ENCODE data around the gene ATG101. TPM values are rescaled to one million over a fixed set of nuclear protein-coding genes. Genes with fewer than 3 reads are reported as not detected.

Gene ATG101
- total RNA-seq, 4 donors from 2014 or later: 23.3 to 49.4 (median 37.3) TPM

GRCh38 chr12:52033446-52034140, 36.2 kb upstream of the ATG101 start:
- DNase-seq (no peak), ATAC-seq (peak in 1 of 2 donors; percentile 4)
- in situ Hi-C loops (cut with MboI; ENCODE audit: low sequenced_read_pairs in 4 of 4): no loop called here
- Histone ChIP-seq H3K27ac (peak overlapping the region; percentile 91 to 95 (median 92)), H3K27me3 (no peaks in the 10 kb centered on the region), H3K36me3 (no peaks in the 10 kb centered on the region), H3K9me3 (no peaks in the 10 kb centered on the region), H3K4me1 (peaks cover 48 to 69% of the 10 kb centered on the region in 2 donors), H3K4me3 (peak overlapping the region; percentile 36 to 53 (median 42))
- intact Hi-C loops (cut with DNase I; ENCODE audit: low total_unique reads): loop anchor here (1.0 to 2.0 kb wide), 2 partner anchors 18 to 35 kb away; partner anchors contain the start of genes ATG101 and NR4A1
- TF ChIP-seq POLR2A (IDR thresholded peaks at IDR 0.05): no peak
- TF ChIP-seq CTCF (IDR thresholded peaks at IDR 0.05 in 4 of 5, conservative IDR thresholded peaks at IDR 0.05 in 1 of 5): no peak

GRCh38 chr12:52035190-52035589, 34.6 kb upstream of the ATG101 start:
- intact Hi-C loops (cut with DNase I; ENCODE audit: low total_unique reads): no loop called here

GRCh38 chr12:52035926-52036325, 33.9 kb upstream of the ATG101 start:
- no peaks in the 10 kb centered on the region for H3K9me3 ChIP-seq
- no peak for DNase-seq
- in situ Hi-C loops (cut with MboI; ENCODE audit: low sequenced_read_pairs in 4 of 4) (no loop called here), intact Hi-C loops (cut with DNase I; ENCODE audit: low total_unique reads) (no loop called here)
- ATAC-seq: no peak
- H3K27ac ChIP-seq: peak overlapping the region; percentile 88 to 95 (median 91)
- H3K36me3 ChIP-seq: no peaks in the 10 kb centered on the region
- H3K27me3 ChIP-seq: no peaks in the 10 kb centered on the region
- H3K4me3 ChIP-seq: no peak overlapping the region
- H3K4me1 ChIP-seq: peaks cover 33 to 60% of the 10 kb centered on the region in 2 donors
- TF ChIP-seq CTCF (IDR thresholded peaks at IDR 0.05 in 4 of 5, conservative IDR thresholded peaks at IDR 0.05 in 1 of 5) (no peak), POLR2A (IDR thresholded peaks at IDR 0.05) (no peak)

More at GRCh38 chr12:52035190-52035589, 34.6 kb upstream of the ATG101 start:
- H3K27me3 ChIP-seq: no peaks in the 10 kb centered on the region
- in situ Hi-C loops (cut with MboI; ENCODE audit: low sequenced_read_pairs in 4 of 4): no loop called here
- peak overlapping the region; percentile 36 to 95 (median 91) for H3K27ac ChIP-seq
- DNase-seq: no peak
- no peaks in the 10 kb centered on the region for H3K36me3 ChIP-seq
- no peak for ATAC-seq
- TF ChIP-seq CTCF (IDR thresholded peaks at IDR 0.05 in 4 of 5, conservative IDR thresholded peaks at IDR 0.05 in 1 of 5): no peak
- no peak for TF ChIP-seq POLR2A (IDR thresholded peaks at IDR 0.05)
- H3K4me3 ChIP-seq: no peak overlapping the region
- H3K4me1 ChIP-seq: peaks cover 33 to 60% of the 10 kb centered on the region in 2 donors
- no peaks in the 10 kb centered on the region for H3K9me3 ChIP-seq

GRCh38 chr12:52036587-52037171, 33.1 kb upstream of the ATG101 start:
- ATAC-seq (peak; percentile 55 to 60), DNase-seq (peak; percentile 83 to 89)
- peak overlapping the region; percentile 41 to 66 (median 56) for H3K4me3 ChIP-seq
- H3K27ac ChIP-seq: peak overlapping the region; percentile 88 to 95 (median 91)
- no peaks in the 10 kb centered on the region for H3K27me3 ChIP-seq
- no peak for TF ChIP-seq CTCF (IDR thresholded peaks at IDR 0.05 in 4 of 5, conservative IDR thresholded peaks at IDR 0.05 in 1 of 5)
- TF ChIP-seq POLR2A (IDR thresholded peaks at IDR 0.05): peak; percentile 67 to 92
- H3K4me1 ChIP-seq: peaks cover 35 to 63% of the 10 kb centered on the region in 2 donors
- no peaks in the 10 kb centered on the region for H3K36me3 ChIP-seq
- no peaks in the 10 kb centered on the region for H3K9me3 ChIP-seq
- in situ Hi-C loops (cut with MboI; ENCODE audit: low sequenced_read_pairs in 4 of 4): no loop called here
- intact Hi-C loops (cut with DNase I; ENCODE audit: low total_unique reads): no loop called here
